ENCODE results near the gene ZKSCAN1.
"Not testable (repeated sequence)": the region's sequence is repeated elsewhere in the genome, so short reads cannot be mapped to it uniquely, and the experiment has no call there.

ZKSCAN1 gene

DNA sequence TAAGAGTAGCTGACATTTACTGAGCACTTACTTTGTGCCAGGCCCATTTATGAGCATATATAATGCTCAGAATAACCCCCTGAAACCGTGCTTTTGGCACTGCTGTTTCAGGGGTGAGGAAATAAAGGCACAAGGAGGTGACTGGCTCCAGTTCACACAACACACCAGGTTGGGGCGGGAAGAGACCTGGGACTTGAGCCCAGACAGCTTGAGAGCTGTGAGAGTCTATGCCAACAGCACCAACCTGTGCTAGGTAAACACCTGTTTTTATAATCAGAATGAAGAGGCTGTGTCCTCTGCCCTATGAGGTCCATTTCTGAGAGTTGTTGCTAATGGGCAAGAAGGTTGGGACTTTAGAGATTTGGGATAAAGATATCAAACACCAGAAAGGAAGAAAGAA, 30.8 kb upstream of the ZKSCAN1 start:
- Histone ChIP-seq H3K4me1 (ENCODE audit: insufficient read depth, low read length, severe bottlenecking) (peaks cover 9% of the 10 kb centered on the region), H2AFZ (ENCODE audit: low read length) (no peak overlapping the region), H3K9ac (ENCODE audit: low read length) (no peak overlapping the region), H3K79me2 (ENCODE audit: insufficient read depth, low read length) (no peaks in the 10 kb centered on the region), H3K9me3 (ENCODE audit: low read length) (no peaks in the 10 kb centered on the region), H3K9me2 (ENCODE audit: low read depth, low read length) (no peaks in the 10 kb centered on the region), H3K27me3 (ENCODE audit: insufficient read depth, low read length) (peaks cover 10% of the 10 kb centered on the region; the same call in 1 of the 2 replicates), H3K36me3 (ENCODE audit: insufficient read depth, low read length) (no peaks in the 10 kb centered on the region), H3F3A (ENCODE audit: insufficient read depth, low read length) (no peaks in the 10 kb centered on the region), H3K4me2 (ENCODE audit: low read length) (no peak overlapping the region), H3K27ac (ENCODE audit: low read depth, low read length, poor library complexity, severe bottlenecking) (no peak overlapping the region), H3K4me3 (ENCODE audit: low read depth, low read length, poor library complexity, severe bottlenecking) (no peak overlapping the region), H4K20me1 (ENCODE audit: insufficient read depth, low read length) (no peaks in the 10 kb centered on the region)
- TF ChIP-seq CTCF (IDR thresholded peaks at IDR 0.05; ENCODE audit: low read length) (no peak), EZH2 (IDR thresholded peaks at IDR 0.05; ENCODE audit: borderline replicate concordance, low read length) (no peak)

DNA sequence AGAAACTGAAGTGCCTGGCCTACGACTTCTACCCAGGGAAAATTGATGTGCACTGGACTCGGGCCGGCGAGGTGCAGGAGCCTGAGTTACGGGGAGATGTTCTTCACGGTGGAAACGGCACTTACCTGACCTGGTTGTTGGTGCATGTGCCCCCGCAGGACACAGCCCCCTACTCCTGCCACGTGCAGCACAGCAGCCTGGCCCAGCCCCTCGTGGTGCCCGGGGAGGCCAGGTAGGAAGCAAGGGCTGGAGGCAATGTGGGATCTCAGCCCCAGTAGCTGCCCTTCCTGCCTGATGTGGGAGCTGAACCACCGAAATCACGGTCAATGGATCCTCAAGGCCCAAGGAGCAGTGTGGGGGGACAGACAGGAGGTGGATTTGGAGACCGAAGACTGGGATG, 28.1 kb upstream of the ZKSCAN1 start:
- not testable (repeated sequence) for H3K4me2 ChIP-seq (ENCODE audit: low read length); H4K20me1 ChIP-seq (ENCODE audit: insufficient read depth, low read length); H3K9ac ChIP-seq (ENCODE audit: low read length)

GRCh38 chr7:99987846-99988245, 27.6 kb upstream of the ZKSCAN1 start:
- H3K4me3 ChIP-seq (ENCODE audit: low read depth, low read length, poor library complexity, severe bottlenecking) = no peak overlapping the region
- no peak overlapping the region for H2AFZ ChIP-seq (ENCODE audit: low read length)
- no peaks in the 10 kb centered on the region for H3K79me2 ChIP-seq (ENCODE audit: insufficient read depth, low read length)
- H3K4me1 ChIP-seq (ENCODE audit: insufficient read depth, low read length, severe bottlenecking) = peaks cover 8% of the 10 kb centered on the region
- no peak overlapping the region for H3K4me2 ChIP-seq (ENCODE audit: low read length)
- H4K20me1 ChIP-seq (ENCODE audit: insufficient read depth, low read length) = no peaks in the 10 kb centered on the region
- peaks cover 15% of the 10 kb centered on the region for H3K27me3 ChIP-seq (ENCODE audit: insufficient read depth, low read length)
- H3K9ac ChIP-seq (ENCODE audit: low read length) = no peak overlapping the region
- H3K36me3 ChIP-seq (ENCODE audit: insufficient read depth, low read length) = no peaks in the 10 kb centered on the region
- no peak overlapping the region for H3K27ac ChIP-seq (ENCODE audit: low read depth, low read length, poor library complexity, severe bottlenecking)
- no peaks in the 10 kb centered on the region for H3F3A ChIP-seq (ENCODE audit: insufficient read depth, low read length)
- no peaks in the 10 kb centered on the region for H3K9me3 ChIP-seq (ENCODE audit: low read length)
- TF ChIP-seq CTCF (IDR thresholded peaks at IDR 0.05; ENCODE audit: low read length) (no peak), EZH2 (IDR thresholded peaks at IDR 0.05; ENCODE audit: borderline replicate concordance, low read length) (no peak)
- H3K9me2 ChIP-seq (ENCODE audit: low read depth, low read length) = no peaks in the 10 kb centered on the region

More for the DNA sequence above, 28.1 kb upstream of the ZKSCAN1 start:
- H3K4me1 ChIP-seq (ENCODE audit: insufficient read depth, low read length, severe bottlenecking); H3K27me3 ChIP-seq (ENCODE audit: insufficient read depth, low read length); H3F3A ChIP-seq (ENCODE audit: insufficient read depth, low read length); H3K36me3 ChIP-seq (ENCODE audit: insufficient read depth, low read length); H3K27ac ChIP-seq (ENCODE audit: low read depth, low read length, poor library complexity, severe bottlenecking); H3K4me3 ChIP-seq (ENCODE audit: low read depth, low read length, poor library complexity, severe bottlenecking); H3K9me2 ChIP-seq (ENCODE audit: low read depth, low read length); H2AFZ ChIP-seq (ENCODE audit: low read length); H3K9me3 ChIP-seq (ENCODE audit: low read length); H3K79me2 ChIP-seq (ENCODE audit: insufficient read depth, low read length): not testable (repeated sequence)

DNA sequence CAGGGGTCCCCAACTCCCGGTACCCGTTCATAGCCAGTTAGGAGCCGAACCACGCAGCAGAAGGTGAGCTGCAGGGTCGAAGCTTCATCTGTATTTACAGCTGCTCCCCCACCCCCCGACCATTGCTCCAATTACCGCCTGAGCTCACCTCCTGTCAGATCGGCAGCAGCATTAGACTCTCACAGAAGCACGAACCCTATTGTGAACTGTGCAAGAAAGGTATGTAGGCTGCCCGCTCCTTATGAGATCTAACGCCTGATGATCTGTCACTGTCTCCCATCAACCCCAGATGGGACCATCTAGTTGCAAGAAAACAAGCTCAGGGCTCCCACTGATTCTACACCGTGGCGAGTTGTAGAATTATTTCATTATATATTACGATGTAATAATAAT, 24.9 kb upstream of the ZKSCAN1 start:
- Histone ChIP-seq H3F3A (ENCODE audit: insufficient read depth, low read length) (no peaks in the 10 kb centered on the region), H3K27me3 (ENCODE audit: insufficient read depth, low read length) (peaks cover 15% of the 10 kb centered on the region), H3K4me3 (ENCODE audit: low read depth, low read length, poor library complexity, severe bottlenecking) (no peak overlapping the region), H4K20me1 (ENCODE audit: insufficient read depth, low read length) (no peaks in the 10 kb centered on the region), H3K79me2 (ENCODE audit: insufficient read depth, low read length) (no peaks in the 10 kb centered on the region), H3K4me1 (ENCODE audit: insufficient read depth, low read length, severe bottlenecking) (peaks cover 13% of the 10 kb centered on the region), H3K9me3 (ENCODE audit: low read length) (no peaks in the 10 kb centered on the region), H2AFZ (ENCODE audit: low read length) (no peak overlapping the region), H3K9me2 (ENCODE audit: low read depth, low read length) (no peaks in the 10 kb centered on the region), H3K9ac (ENCODE audit: low read length) (no peak overlapping the region), H3K36me3 (ENCODE audit: insufficient read depth, low read length) (no peaks in the 10 kb centered on the region), H3K27ac (ENCODE audit: low read depth, low read length, poor library complexity, severe bottlenecking) (no peak overlapping the region), H3K4me2 (ENCODE audit: low read length) (no peak overlapping the region)
- no peak for TF ChIP-seq CTCF (IDR thresholded peaks at IDR 0.05; ENCODE audit: low read length)
- TF ChIP-seq EZH2 (IDR thresholded peaks at IDR 0.05; ENCODE audit: borderline replicate concordance, low read length) = no peak

- not testable (repeated sequence) for H3K9me3 ChIP-seq (ENCODE audit: low read length); H3K79me2 ChIP-seq (ENCODE audit: insufficient read depth, low read length); H4K20me1 ChIP-seq (ENCODE audit: insufficient read depth, low read length); H3F3A ChIP-seq (ENCODE audit: insufficient read depth, low read length); H3K4me3 ChIP-seq (ENCODE audit: low read depth, low read length, poor library complexity, severe bottlenecking); H3K9ac ChIP-seq (ENCODE audit: low read length); H3K9me2 ChIP-seq (ENCODE audit: low read depth, low read length); H3K27ac ChIP-seq (ENCODE audit: low read depth, low read length, poor library complexity, severe bottlenecking); H3K4me2 ChIP-seq (ENCODE audit: low read length); H3K36me3 ChIP-seq (ENCODE audit: insufficient read depth, low read length); H2AFZ ChIP-seq (ENCODE audit: low read length)
- peaks cover 13% of the 10 kb centered on the region for H3K4me1 ChIP-seq (ENCODE audit: insufficient read depth, low read length, severe bottlenecking)
- H3K27me3 ChIP-seq (ENCODE audit: insufficient read depth, low read length) = peaks cover 15% of the 10 kb centered on the region; the same call in 1 of the 2 replicates
These were observed 23.9 kb upstream of the ZKSCAN1 start for GRCh38 chr7:99991543-99991942.

Data from OCI-LY1 (cell line).